ELR (cell line): ENCODE measurements around the gene VPS54.
"Not testable (repeated sequence)": the region's sequence is repeated elsewhere in the genome, so short reads cannot be mapped to it uniquely, and the experiment has no call there.

ENCODE experiments used
- DNase-seq: peaks from one replicate; pipeline ENCODE4 v3.0.0-alpha.2; 2015; ENCODE audit warnings: low read depth

VPS54 gene

GRCh38 chr2:63866009-63866709, 153.1 kb downstream of the VPS54 start:
- DNase-seq: peak; percentile 22

DNA sequence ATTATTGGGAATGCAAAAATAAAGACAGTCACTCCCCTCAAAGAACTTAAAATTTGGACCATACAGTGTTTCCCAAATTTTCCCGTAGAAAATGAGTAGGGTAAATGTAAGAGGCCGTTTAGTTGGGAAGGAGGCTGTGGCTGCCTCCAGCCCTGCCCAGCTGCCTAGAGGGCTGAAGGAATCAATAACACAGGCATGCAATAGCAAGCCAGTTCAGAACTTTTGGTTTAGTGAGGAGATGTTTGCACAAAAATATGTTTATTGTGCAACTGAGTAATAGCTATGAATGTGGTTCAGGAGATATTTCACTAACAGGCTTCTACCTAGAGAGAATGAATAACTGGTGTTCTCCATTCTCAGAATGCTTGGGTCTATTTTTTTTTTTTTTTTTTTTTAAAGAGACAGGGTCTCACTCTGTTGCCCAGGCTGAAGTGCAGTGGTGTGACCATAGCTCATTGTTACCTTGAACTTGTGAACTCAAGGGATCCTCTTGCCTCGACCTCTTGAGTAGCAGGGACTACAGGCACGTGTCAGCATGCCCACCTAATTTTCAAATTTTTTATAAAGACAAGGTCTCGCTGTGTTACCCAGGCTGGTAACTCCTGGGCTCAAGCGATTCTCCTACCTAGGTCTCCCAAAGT, 153.9 kb downstream of the VPS54 start:
- DNase-seq: no peak

DNA sequence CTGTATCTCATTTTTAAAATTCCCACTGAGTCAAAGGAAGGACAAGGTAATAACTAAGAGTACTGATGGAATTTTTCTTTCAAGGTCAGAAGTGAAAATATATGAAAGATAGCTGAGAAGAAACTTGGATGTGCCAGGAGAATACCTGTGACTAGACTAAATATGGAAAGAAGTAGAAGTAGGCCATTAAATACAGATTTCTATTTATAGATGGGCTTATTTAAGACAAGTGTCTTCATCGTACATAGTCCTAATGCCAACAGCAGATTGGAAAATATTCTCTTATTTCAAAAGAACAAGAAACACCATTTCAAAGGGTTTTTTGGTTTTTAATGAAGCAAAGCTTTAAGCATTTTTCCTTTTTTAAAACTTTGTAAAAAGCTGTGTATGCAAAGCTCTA, 155.5 kb downstream of the VPS54 start:
- DNase-seq: no peak

DNA sequence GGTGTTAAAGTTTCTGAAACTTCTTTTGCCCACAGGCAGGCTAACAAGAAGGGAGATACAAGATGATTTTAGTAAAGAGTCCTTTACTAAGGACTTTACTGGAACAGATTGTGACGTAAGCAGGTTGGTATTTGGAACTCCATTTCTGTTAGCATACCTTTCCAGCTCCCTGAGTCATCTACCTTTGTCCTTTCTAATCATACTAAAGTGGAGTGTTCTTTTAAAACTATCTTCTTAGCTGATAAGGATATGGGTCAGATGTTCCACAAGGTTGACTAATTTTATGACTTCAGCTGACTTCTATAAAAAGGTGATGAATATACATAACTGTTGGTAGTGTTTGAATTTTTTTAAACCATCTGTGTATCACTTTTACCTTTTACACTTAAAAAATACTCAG, 156.4 kb downstream of the VPS54 start:
- no peak for DNase-seq

DNA sequence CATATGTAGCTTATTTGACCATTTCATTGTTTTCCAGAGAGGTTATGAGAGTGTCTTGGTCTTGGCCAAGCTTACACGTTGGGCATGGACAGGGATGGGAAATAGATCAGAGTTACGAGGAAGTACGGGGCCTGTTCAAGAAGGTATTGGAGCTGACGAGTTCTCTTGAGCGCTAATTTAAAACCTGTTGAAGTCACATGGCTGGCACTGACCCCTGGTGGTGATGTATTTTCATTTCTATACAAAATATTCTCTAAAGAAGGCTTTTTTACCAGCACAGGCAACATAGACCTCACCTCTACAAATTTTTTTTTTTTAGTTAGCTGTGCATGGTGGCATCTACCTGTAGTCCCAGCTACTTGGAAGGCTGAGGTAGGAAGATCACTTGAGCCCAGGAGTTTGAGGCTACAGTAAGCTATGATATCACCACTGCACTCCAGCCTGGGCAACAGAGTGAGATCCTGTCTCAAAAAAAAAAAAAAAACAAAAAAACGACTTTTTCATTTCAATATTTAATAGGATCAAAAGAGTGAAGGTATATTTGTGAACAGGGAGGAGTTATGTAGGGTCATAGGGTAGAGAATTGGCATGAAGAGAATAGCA, 157.9 kb downstream of the VPS54 start:
- DNase-seq: peak; percentile 74

DNA sequence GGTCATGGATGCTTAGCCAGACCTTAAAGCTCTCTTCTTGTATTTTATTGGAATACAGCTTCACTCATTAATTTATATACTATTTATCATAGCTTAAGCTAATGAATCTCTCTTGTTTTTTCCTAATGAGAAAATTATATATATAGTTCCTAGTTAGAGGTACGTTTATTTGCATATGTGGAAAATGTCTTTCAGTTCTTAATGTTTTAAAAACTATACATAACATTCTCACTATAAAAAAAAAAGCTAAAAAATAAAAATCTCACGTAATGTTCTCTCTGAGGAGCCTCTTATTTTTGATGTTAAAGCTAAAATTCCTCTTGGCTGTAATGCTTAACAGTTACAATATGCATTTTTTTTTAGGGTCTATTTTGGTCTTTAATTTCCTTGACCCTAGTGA, 160.9 kb downstream of the VPS54 start:
- no peak for DNase-seq

- DNase-seq: no peak
These were observed 163.0 kb downstream of the VPS54 start for GRCh38 chr2:63856303-63856603.

- no peak for DNase-seq
These were observed 163.6 kb downstream of the VPS54 start for GRCh38 chr2:63855418-63856302.

DNA sequence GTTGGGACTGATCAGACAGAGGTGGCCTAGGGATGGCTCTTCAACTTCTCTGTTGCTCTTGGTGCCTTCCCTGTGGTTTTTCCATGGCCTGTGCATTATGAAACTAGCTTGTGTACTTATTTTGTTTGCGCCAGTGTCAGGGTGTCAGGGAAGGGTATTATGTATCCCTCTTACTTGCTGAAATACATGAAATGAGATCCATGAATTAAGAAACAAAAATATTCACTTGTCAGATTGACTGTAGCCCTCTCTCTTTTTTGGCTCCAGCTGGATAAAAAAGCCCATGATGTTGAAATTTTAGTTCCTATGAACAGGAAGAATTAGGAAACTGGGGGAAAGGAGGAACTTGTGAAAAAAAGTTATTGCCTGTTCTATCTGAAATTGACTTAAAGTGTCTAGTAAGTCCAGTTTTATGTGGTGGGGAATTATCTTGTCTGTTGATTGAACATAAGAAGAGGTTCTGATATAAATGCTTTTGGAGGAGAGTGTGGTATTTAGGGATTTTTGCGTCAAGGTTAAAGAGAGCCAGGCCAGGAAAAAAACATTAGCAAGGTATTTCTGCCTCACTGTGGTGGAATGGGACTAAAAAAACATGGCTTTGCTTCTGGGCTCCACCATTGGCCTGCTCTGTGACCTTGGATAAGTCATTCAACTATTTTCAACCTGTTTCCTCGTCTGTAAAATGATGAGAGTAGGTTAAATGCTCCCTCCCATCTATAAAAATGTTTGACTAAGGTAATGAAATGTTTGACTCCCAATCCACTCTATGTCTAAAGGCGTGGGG, 165.5 kb downstream of the VPS54 start:
- DNase-seq: no peak

DNA sequence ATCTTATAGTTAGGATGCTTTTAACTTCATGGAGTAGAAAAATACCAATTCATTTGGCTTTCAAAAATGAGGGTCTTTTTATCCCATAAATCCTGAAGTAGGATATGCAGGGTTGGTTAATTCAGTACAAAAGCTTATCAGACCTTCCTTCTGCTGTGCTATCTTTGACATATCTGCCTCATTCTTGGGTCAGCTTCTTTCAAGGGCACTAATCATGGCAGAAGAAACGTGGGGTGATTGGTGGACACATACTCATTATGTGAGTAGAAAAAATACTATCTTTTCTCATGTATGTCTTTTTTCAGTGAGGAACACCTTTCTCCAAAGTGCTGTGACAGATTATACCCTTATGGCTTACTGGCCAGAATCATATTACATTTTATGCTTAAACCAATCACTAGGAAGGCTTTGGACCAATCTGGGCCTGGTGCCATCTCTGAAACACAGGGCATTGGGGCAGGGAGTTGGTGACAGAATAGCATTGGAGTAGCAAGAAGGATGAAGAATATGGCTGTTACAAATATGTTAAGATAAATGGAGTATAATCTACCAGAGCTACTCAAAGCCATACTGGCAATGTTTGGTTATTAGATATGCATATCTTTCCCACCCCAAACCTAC, 167.4 kb downstream of the VPS54 start:
- no peak for DNase-seq

DNA sequence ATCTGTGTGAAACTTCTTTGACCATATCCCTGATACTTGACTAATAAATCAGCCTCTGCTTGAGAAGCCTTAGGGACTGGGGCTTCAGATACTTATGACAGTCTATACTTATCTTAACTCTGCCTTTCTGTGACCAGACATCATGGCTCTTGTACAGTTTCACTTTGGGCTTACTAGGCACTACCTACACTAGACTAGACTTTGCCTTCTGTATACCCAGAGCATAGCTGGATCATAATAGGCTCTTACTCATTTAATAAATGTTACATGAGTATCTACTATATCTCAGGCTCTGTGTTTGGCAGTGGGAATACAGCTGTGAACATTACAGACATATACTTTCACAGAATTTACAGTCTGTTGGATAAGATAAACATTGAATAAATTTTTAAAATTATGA, 168.6 kb downstream of the VPS54 start:
- no peak for DNase-seq

DNA sequence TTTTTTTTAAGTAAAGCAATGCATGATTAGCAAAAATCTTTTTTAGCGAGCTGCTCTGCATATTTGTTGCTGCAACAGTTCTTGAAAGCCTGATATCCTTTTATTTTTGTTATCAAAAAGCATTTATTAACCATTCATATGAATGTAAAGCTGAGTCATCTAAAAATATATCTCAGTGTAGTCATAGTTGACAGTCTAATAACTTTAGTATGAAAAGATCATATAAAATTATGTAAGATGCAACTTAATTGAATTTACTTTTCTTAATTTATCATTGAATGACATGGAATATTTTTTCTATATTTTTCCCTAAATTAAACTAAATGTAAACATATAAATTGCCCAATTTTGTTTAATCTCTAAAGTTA, 169.0 kb downstream of the VPS54 start:
- DNase-seq: no peak

GRCh38 chr2:63849381-63850203, 169.6 kb downstream of the VPS54 start:
- DNase-seq: no peak

- not testable (repeated sequence) for DNase-seq
These were observed 171.7 kb downstream of the VPS54 start for GRCh38 chr2:63847571-63847970.

DNA sequence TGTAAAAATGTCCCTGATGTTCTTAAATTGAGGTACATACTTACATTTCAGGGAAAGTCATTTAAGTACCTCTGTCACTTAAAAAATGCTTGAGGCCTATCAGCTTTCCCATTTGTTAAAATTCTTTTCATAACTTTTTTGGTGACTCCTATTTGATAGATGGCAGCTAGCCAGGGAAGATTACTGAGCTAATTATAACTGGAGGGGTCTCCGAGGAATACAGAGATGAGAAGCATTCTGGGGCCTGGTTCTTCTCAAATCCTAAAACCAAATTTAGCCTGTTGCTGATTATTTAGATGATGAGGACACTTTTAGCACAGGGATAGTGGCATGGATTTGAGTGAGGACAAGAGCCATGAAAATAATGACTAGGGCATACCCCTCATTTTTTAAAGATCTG, 172.7 kb downstream of the VPS54 start:
- DNase-seq: no peak

DNA sequence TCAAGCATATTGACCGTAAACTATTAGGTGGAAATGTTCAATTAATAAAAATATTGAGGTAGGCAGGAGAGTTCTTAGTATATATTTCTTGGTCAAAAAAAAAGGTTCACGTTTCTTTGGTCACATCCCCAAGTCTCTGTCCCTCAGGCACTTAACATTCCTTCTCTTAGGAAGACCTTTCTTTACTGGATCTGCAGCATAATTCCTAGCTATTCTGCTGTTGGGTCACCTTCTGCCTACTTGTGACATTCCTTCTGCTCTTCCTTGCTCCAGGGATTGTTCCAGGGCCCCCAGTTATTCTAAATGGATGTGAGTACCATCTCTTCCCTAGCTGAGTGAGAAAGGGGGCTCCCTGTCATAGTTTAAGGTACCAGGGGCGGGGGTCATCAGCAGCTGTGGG, 173.4 kb downstream of the VPS54 start:
- no peak for DNase-seq

- DNase-seq: no peak
These were observed 174.6 kb downstream of the VPS54 start for GRCh38 chr2:63844616-63845015.

- DNase-seq: no peak
These were observed 175.4 kb downstream of the VPS54 start for GRCh38 chr2:63843791-63844190.

DNA sequence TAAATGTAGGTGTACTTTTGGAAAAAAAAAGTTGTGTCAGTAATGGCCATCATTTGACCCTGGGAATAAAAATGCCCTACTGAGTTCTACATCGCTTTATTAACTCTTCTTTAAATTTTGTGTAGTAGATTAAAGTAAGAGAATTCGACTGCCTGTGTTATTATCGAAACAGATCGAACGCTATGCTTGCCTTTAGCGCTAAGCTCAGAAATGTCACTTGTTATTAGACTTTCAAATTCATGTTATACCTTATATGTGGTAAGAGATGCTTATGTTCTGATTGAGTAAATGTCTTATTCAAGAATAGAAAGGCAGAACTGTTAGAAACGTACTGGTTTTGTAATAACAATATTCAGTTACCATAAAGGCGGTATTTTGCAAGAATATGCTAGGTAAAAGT, 176.1 kb downstream of the VPS54 start:
- DNase-seq: no peak

GRCh38 chr2:63842149-63843061, 176.8 kb downstream of the VPS54 start:
- peak; percentile 70 for DNase-seq
